K562 (cell line): ENCODE data around the gene MYL3. TPM values are rescaled to one million over a fixed set of nuclear protein-coding genes. Genes with fewer than 3 reads are reported as not detected.

Experiments
- ATAC-seq: fragments of 200-7000 bp; cut with Tn5 transposase; 3 replicates; pipeline ENCODE4 v1.9.1; 2020; ENCODE audit warnings: moderate library complexity
- BruUV-seq: library from RNA; stranded (reverse); fragments of 400-500 nt; replicated peaks from 2 replicates; lab custom pipeline; 2021; lab: Mats Ljungman, UMichigan
- CTCF ChIA-PET: fragments of 300-600 bp; formaldehyde crosslinking; extraction: SDS; loops from one replicate; lab custom pipeline; 2021; ENCODE audit warnings: low intra/inter-chr PET ratio; lab: Yijun Ruan, JAX
- POLR2A ChIA-PET: fragments of 300-600, 350-650 bp; sonication (Branson Sonifier 250); formaldehyde crosslinking; extraction: SDS; loops from one replicate; lab custom pipeline; 2021; ENCODE audit warnings: antibody characterized with exemption, inconsistent platforms; lab: Yijun Ruan, JAX
- DNase-seq, 4 experiments: peaks; one replicate each; pipeline versions ENCODE4 v3.0.0 to v3.0.0-alpha.2; 2011 to 2018; ENCODE audit warnings: low spot score in 3 of 4, mixed read lengths in 3 of 4; ENCODE audit errors: extremely low read depth in 1 of 4
- FAIRE-seq: peaks from 2 replicates; lab custom pipeline; 2011; peaks lifted over from hg19 to GRCh38; lab: Jason Lieb, UNC
- H2AFZ ChIP-seq: 2 replicates; pipeline ENCODE4 v1.6.0; 2011; ENCODE audit warnings: low read depth, low read length, control low read depth, inconsistent platforms
- H3K27ac ChIP-seq: fragments of 200-600 bp; 3 replicates; pipeline ENCODE4 v1.8.0; 2011; ENCODE audit warnings: low read depth, mild to moderate bottlenecking, control low read depth, inconsistent platforms, low read length, moderate library complexity, mixed read lengths; ENCODE audit errors: extremely low read depth
- H3K27me3 ChIP-seq, 2 experiments: fragments of 300-600 bp in 1 of 2; 2 replicates in 1 of 2; 3 replicates in 1 of 2; pipeline versions ENCODE4 v1.6.0 to v1.8.0; 2011; ENCODE audit warnings: inconsistent platforms in 2 of 2, low read length in 2 of 2, mild to moderate bottlenecking in 1 of 2, mixed read lengths in 1 of 2, moderate library complexity in 1 of 2; ENCODE audit not compliant: control insufficient read depth in 2 of 2, insufficient read depth in 2 of 2
- H3K36me3 ChIP-seq: fragments of 300-600 bp; 3 replicates; pipeline ENCODE4 v1.8.0; 2011; ENCODE audit warnings: mild to moderate bottlenecking, low read length, inconsistent platforms; ENCODE audit not compliant: control insufficient read depth, insufficient read depth
- H3K4me1 ChIP-seq, 2 experiments: fragments of 200-600 bp in 1 of 2; replicated peaks in 1 of 2; 2 replicates in 1 of 2; 3 replicates in 1 of 2; pipeline versions ENCODE4 v1.5.1 to v1.8.0; 2011; ENCODE audit warnings: inconsistent platforms in 2 of 2, low read length in 2 of 2, mild to moderate bottlenecking in 1 of 2, mixed read lengths in 1 of 2, moderate library complexity in 1 of 2; ENCODE audit not compliant: control insufficient read depth in 2 of 2, insufficient read depth in 2 of 2
- H3K4me2 ChIP-seq: 2 replicates; pipeline ENCODE4 v1.6.1; 2011; ENCODE audit warnings: low read length, control low read depth, inconsistent platforms, mixed read lengths; ENCODE audit not compliant: insufficient read depth
- H3K4me3 ChIP-seq: fragments of 200-600 bp; sonication (generic), shearing (Covaris generic); 2 replicates; pipeline ENCODE4 v1.5.1; 2016; ENCODE audit warnings: control low read depth, inconsistent platforms
- H3K79me2 ChIP-seq: fragments of 200-600 bp; 3 replicates; pipeline ENCODE4 v1.8.0; 2011; ENCODE audit warnings: low read length, inconsistent platforms; ENCODE audit not compliant: control insufficient read depth, insufficient read depth
- H3K9ac ChIP-seq, 2 experiments: 2 replicates each; pipeline versions ENCODE4 v1.6.0 to v1.6.1; 2011; ENCODE audit warnings: low read depth in 2 of 2, low read length in 2 of 2, control low read depth in 1 of 2, inconsistent platforms in 1 of 2, mild to moderate bottlenecking in 1 of 2, mixed read lengths in 1 of 2; ENCODE audit not compliant: insufficient read depth in 1 of 2
- H3K9me1 ChIP-seq: one replicate; pipeline ENCODE4 v1.6.0; 2011; ENCODE audit warnings: inconsistent platforms, mild to moderate bottlenecking, low read length, moderate library complexity; ENCODE audit not compliant: control insufficient read depth, insufficient read depth
- H3K9me3 ChIP-seq: replicated peaks from 2 replicates; pipeline ENCODE4 v1.5.1; 2011; ENCODE audit warnings: low read depth, low read length, inconsistent platforms; ENCODE audit not compliant: control insufficient read depth, insufficient read depth
- H4K20me1 ChIP-seq: replicated peaks from 2 replicates; pipeline ENCODE4 v1.6.1; 2011; ENCODE audit warnings: low read length, inconsistent platforms, mixed read lengths; ENCODE audit not compliant: control insufficient read depth, insufficient read depth
- CCNT2 ChIP-seq: IDR thresholded peaks from 2 replicates; pipeline ENCODE4 v1.6.1; 2011; ENCODE audit warnings: borderline replicate concordance, low read depth, mild to moderate bottlenecking, moderate library complexity, mixed read lengths, low read length; ENCODE audit not compliant: insufficient read length; ENCODE audit errors: extremely low read depth
- EP400 ChIP-seq: fragments of 450-650 bp; IDR thresholded peaks from 2 replicates; pipeline ENCODE4 v1.6.1; 2017; ENCODE audit warnings: antibody characterized with exemption, mild to moderate bottlenecking, moderate library complexity
- FIP1L1 ChIP-seq: fragments of 200-400 bp; formaldehyde crosslinking; IDR thresholded peaks from 2 replicates; pipeline ENCODE4 v1.6.1; 2018; ENCODE audit warnings: mild to moderate bottlenecking, low read depth, low read length; ENCODE audit not compliant: poor library complexity, severe bottlenecking
- HINFP ChIP-seq: fragments of 450-650 bp; conservative IDR thresholded peaks from 2 replicates; pipeline ENCODE4 v1.6.1; 2016; ENCODE audit warnings: missing genetic modification characterization, low read depth, mild to moderate bottlenecking, control low read depth, missing compliant biosample characterization
- SREBF1 ChIP-seq: fragments of 150-350 bp; IDR thresholded peaks from 2 replicates; pipeline ENCODE4 v1.6.1; 2014; ENCODE audit warnings: antibody characterized with exemption, low read depth, low read length, borderline replicate concordance
- TCFL5 ChIP-seq: fragments of 250-450 bp; sonication (Bioruptor Pico); conservative IDR thresholded peaks from 2 replicates; pipeline ENCODE4 v1.6.1; 2021; ENCODE audit warnings: mild to moderate bottlenecking, moderate library complexity, matching md5 sums
- TSHZ1 ChIP-seq: fragments of 250-450 bp; sonication (Bioruptor Pico); IDR thresholded peaks from 2 replicates; pipeline ENCODE4 v1.4.0; 2020; ENCODE audit warnings: mild to moderate bottlenecking, moderate library complexity
- ZC3H8 ChIP-seq: fragments of 450-650 bp; IDR thresholded peaks from 2 replicates; pipeline ENCODE4 v1.6.1; 2017
- ZNF766 ChIP-seq: fragments of 200-800 bp; sonication (Bioruptor generic); conservative IDR thresholded peaks from 2 replicates; pipeline ENCODE4 v1.6.1; 2016; ENCODE audit warnings: missing genetic modification characterization, missing compliant biosample characterization
- WGBS: fragments of 100-300 bp; shearing (Covaris generic); methylation state at CpG from one replicate; pipeline ENCODE4 v1.1.6; 2016; ENCODE audit warnings: low coverage, mixed read lengths; ENCODE audit not compliant: insufficient coverage; ENCODE audit errors: missing lambda C conversion rate; 5-methylcytosine and 5-hydroxymethylcytosine counted together
- in situ Hi-C: fragments of 300-500 bp; cut with MboI; formaldehyde crosslinking; loops from 4 replicates; pipeline ENCODE4 v1.15.0; 2018; ENCODE audit warnings: inconsistent platforms, mixed read lengths
- intact Hi-C: fragments of 100-400 bp; cut with micrococcal nuclease; formaldehyde crosslinking; loops from 2 replicates; pipeline ENCODE4 v1.14.2; 2022
- polyA plus RNA-seq, 8 experiments: library from polyadenylated mRNA; depleted of rRNA in 4 of 8; stranded (reverse) in 5 of 8; unstranded in 3 of 8; fragments of >200 nt; fragmentation: Nextera tagmentation in 2 of 8; fragmentation: Illumina TruSeq in 1 of 8; extraction: Ambion mirVana in 2 of 8; extraction: Trizol in 1 of 8; gene quantifications; 2 replicates each; pipeline versions ENCODE4 v1.2.1 to v1.2.3, GENCODE V29; 2011 to 2014; ENCODE audit warnings: inconsistent platforms in 1 of 8, missing spikeins in 1 of 8
- total RNA-seq, 7 experiments: library from RNA; depleted of rRNA in 6 of 7; stranded (reverse); fragments of >200 nt in 6 of 7; fragmentation: Illumina TruSeq in 2 of 7; extraction: Trizol in 2 of 7; gene quantifications; 2 replicates each; pipeline versions ENCODE4 v1.2.1 to v1.2.3, GENCODE V29; 2011 to 2021; ENCODE audit warnings: low replicate concordance in 1 of 7

Gene MYL3
- total and polyA plus RNA-seq, 9 of the 15 experiments (the other 6 are each of a cell fraction or from before 2014, with no cell fraction given) = 0.14 to 0.45 TPM; not detected in 7

- TF ChIP-seq ZC3H8 (no peak), FIP1L1 (no peak), TCFL5 (CRISPR knock-in tag) (no peak), TSHZ1 (CRISPR knock-in tag) (no peak), ZNF766 (CRISPR knock-in tag) (no peak), CCNT2 (no peak), EP400 (no peak), SREBF1 (no peak), HINFP (no peak)
- in situ Hi-C loops (no loop called here), intact Hi-C loops (no loop called here)
- no peaks in the 10 kb centered on the region for H3K36me3 ChIP-seq
- DNase-seq = no peak
- no peak overlapping the region for H2AFZ ChIP-seq
- H3K9me3 ChIP-seq = no peaks in the 10 kb centered on the region
- no peaks in the 10 kb centered on the region for H3K79me2 ChIP-seq
- ChIA-PET POLR2A (interaction anchor here (0.6 to 0.7 kb wide), 2 partner anchors 132 to 253 kb away, joined by 3 read pairs; no protein-coding TSS in a partner anchor), CTCF (no interaction called here)
- no TSS peak for BruUV-seq
- no peak overlapping the region for H3K9ac ChIP-seq
- no peak for ATAC-seq
- H3K9me1 ChIP-seq = no peaks in the 10 kb centered on the region
- H4K20me1 ChIP-seq = peaks cover 17% of the 10 kb centered on the region
- FAIRE-seq = no peak
- peaks cover 5 to 47% of the 10 kb centered on the region in 2 experiments; a peak in 2 of 5 replicates for H3K27me3 ChIP-seq
- peaks cover 0 to 50% of the 10 kb centered on the region in 2 experiments; a peak in 3 of 5 replicates for H3K4me1 ChIP-seq
- H3K4me2 ChIP-seq = no peak overlapping the region
- WGBS = 18% methylated on average over 6 of the region's 6 CpGs
- no peak overlapping the region for H3K27ac ChIP-seq
- no peak overlapping the region for H3K4me3 ChIP-seq
These were observed 37.1 kb upstream of the MYL3 start for GRCh38 chr3:46900356-46900755.
